GM12874 (cell line): ENCODE data around the gene CABYR.

Experiments
- CTCF ChIP-seq: IDR thresholded peaks from 2 replicates; pipeline ENCODE4 v1.5.1; 2011; ENCODE audit warnings: low read depth, mild to moderate bottlenecking, control low read depth, low read length, moderate library complexity; ENCODE audit not compliant: insufficient read depth

Gene CABYR, protein sequence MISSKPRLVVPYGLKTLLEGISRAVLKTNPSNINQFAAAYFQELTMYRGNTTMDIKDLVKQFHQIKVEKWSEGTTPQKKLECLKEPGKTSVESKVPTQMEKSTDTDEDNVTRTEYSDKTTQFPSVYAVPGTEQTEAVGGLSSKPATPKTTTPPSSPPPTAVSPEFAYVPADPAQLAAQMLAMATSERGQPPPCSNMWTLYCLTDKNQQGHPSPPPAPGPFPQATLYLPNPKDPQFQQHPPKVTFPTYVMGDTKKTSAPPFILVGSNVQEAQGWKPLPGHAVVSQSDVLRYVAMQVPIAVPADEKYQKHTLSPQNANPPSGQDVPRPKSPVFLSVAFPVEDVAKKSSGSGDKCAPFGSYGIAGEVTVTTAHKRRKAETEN

GRCh38 chr18:24138789-24139616, at the start of gene CABYR:
TSS of gene CABYR (plus strand) at chr18:24139062. CDS start at chr18:24143115, 4,053 bp downstream.
- TF ChIP-seq CTCF: no peak

- TF ChIP-seq CTCF: no peak
These were observed 49.8 kb upstream of the CABYR start for GRCh38 chr18:24089076-24089475.

- TF ChIP-seq CTCF: no peak
These were observed 49.1 kb upstream of the CABYR start for GRCh38 chr18:24089515-24090337.

GRCh38 chr18:24090876-24091275, 48.0 kb upstream of the CABYR start:
- TF ChIP-seq CTCF: no peak

DNA sequence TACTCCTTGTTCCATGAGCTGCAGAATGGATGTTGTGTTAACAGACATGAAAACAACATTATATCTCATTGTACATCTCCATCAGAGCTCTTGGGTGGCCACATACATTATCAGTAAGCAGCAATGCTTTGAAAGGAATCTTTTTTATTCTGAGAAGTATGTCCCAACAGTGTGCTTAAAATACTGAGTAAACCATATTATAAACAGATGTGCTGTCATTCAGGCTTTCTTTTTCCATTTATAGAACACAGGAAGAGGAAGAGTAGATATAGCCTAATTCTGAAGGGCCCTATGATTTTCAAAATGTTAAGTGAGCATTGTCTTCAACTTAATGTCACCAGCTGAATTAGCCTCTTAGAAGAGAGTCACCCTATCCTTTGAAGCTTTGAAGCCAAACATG, 44.3 kb upstream of the CABYR start:
- no peak for TF ChIP-seq CTCF

GRCh38 chr18:24095976-24096375, 42.9 kb upstream of the CABYR start:
- no peak for TF ChIP-seq CTCF
